Adipocyte (in vitro differentiated cells): ENCODE data around the gene KRTAP5-5.
A peak's percentile ranks its signal among the peaks of the same experiment; 100 is the strongest.
"Not testable (repeated sequence)": the region's sequence is repeated elsewhere in the genome, so short reads cannot be mapped to it uniquely, and the experiment has no call there.

Experiments
- DNase-seq: peaks from one replicate; pipeline ENCODE4 v3.0.0-alpha.2; 2015; ENCODE audit warnings: low read depth
- H3K27me3 ChIP-seq: replicated peaks from 2 replicates; pipeline ENCODE4 v1.7.0; 2013; ENCODE audit warnings: mild to moderate bottlenecking, low read length, moderate library complexity; ENCODE audit not compliant: control insufficient read depth, insufficient read depth
- H3K36me3 ChIP-seq: 2 replicates; pipeline ENCODE4 v1.7.0; 2013; ENCODE audit warnings: low read length, mild to moderate bottlenecking, moderate library complexity; ENCODE audit not compliant: control insufficient read depth, insufficient read depth, severe bottlenecking
- H3K4me1 ChIP-seq: 2 replicates; pipeline ENCODE4 v1.7.0; 2013; ENCODE audit warnings: mild to moderate bottlenecking, low read length, moderate library complexity; ENCODE audit not compliant: control insufficient read depth, insufficient read depth
- H3K4me3 ChIP-seq: 2 replicates; pipeline ENCODE4 v1.7.0; 2013; ENCODE audit warnings: mild to moderate bottlenecking, low read length, moderate library complexity
- H3K9ac ChIP-seq: 2 replicates; pipeline ENCODE4 v1.7.0; 2013; ENCODE audit warnings: mild to moderate bottlenecking, low read length, moderate library complexity
- H3K9me3 ChIP-seq: 2 replicates; pipeline ENCODE4 v1.7.0; 2013; ENCODE audit warnings: mild to moderate bottlenecking, low read length, moderate library complexity; ENCODE audit not compliant: control insufficient read depth

The KRTAP5-5 gene

GRCh38 chr11:1629326-1630185, at the start of gene KRTAP5-5:
Gene KRTAP5-5, plus strand, starts transcription at chr11:1629775. Its CDS starts 66 bp downstream, at chr11:1629841.
- Histone ChIP-seq H3K27me3 (peaks cover 65% of the 10 kb centered on the region), H3K9me3 (no peaks in the 10 kb centered on the region), H3K4me3 (no peak within 1 kb of the TSS), H3K9ac (no peak within 1 kb of the TSS), H3K36me3 (no peaks in the 10 kb centered on the region), H3K4me1 (no peaks in the 10 kb centered on the region)
- DNase-seq, result no peak

GRCh38 chr11:1581976-1582375, 47.6 kb upstream of the KRTAP5-5 start:
- Histone ChIP-seq H3K4me1 (no peaks in the 10 kb centered on the region), H3K36me3 (no peaks in the 10 kb centered on the region), H3K27me3 (peaks cover 34% of the 10 kb centered on the region), H3K9ac (no peak overlapping the region), H3K4me3 (no peak overlapping the region), H3K9me3 (peaks cover 13% of the 10 kb centered on the region)
- DNase-seq, result no peak

GRCh38 chr11:1582909-1583308, 46.7 kb upstream of the KRTAP5-5 start:
- not testable (repeated sequence) for H3K36me3 ChIP-seq, H3K4me3 ChIP-seq, DNase-seq, H3K9ac ChIP-seq, H3K4me1 ChIP-seq
- peaks cover 11% of the 10 kb centered on the region for H3K9me3 ChIP-seq
- peaks cover 33% of the 10 kb centered on the region for H3K27me3 ChIP-seq

GRCh38 chr11:1584661-1585370, 44.8 kb upstream of the KRTAP5-5 start, which contains the start of gene KRTAP5-1:
Gene KRTAP5-1, minus strand, starts transcription at chr11:1585283. Its CDS starts 34 bp downstream, at chr11:1585249.
- H3K4me1 ChIP-seq, H3K9ac ChIP-seq, H3K9me3 ChIP-seq, H3K36me3 ChIP-seq, H3K4me3 ChIP-seq, DNase-seq: not testable (repeated sequence)
- peaks cover 27% of the 10 kb centered on the region for H3K27me3 ChIP-seq

GRCh38 chr11:1586699-1587098, 42.9 kb upstream of the KRTAP5-5 start:
- Histone ChIP-seq H3K27me3 (peaks cover 30% of the 10 kb centered on the region), H3K9ac (no peak overlapping the region), H3K36me3 (no peaks in the 10 kb centered on the region), H3K4me1 (no peaks in the 10 kb centered on the region), H3K4me3 (no peak overlapping the region), H3K9me3 (no peaks in the 10 kb centered on the region)
- no peak for DNase-seq

- peak; percentile 15 for DNase-seq
- not testable (repeated sequence) for H3K9ac ChIP-seq, H3K4me1 ChIP-seq, H3K4me3 ChIP-seq, H3K9me3 ChIP-seq, H3K36me3 ChIP-seq
- H3K27me3 ChIP-seq, result peaks cover 37% of the 10 kb centered on the region
These were observed 40.2 kb upstream of the KRTAP5-5 start for GRCh38 chr11:1589191-1589963.

GRCh38 chr11:1589996-1590395, 39.6 kb upstream of the KRTAP5-5 start:
- Histone ChIP-seq H3K9me3 (no peaks in the 10 kb centered on the region), H3K4me1 (no peaks in the 10 kb centered on the region), H3K9ac (no peak overlapping the region), H3K36me3 (no peaks in the 10 kb centered on the region), H3K4me3 (no peak overlapping the region), H3K27me3 (peaks cover 43% of the 10 kb centered on the region)
- DNase-seq, result no peak

- Histone ChIP-seq H3K36me3 (no peaks in the 10 kb centered on the region), H3K9ac (no peak overlapping the region), H3K27me3 (peaks cover 58% of the 10 kb centered on the region), H3K9me3 (no peaks in the 10 kb centered on the region), H3K4me1 (no peaks in the 10 kb centered on the region), H3K4me3 (no peak overlapping the region)
- no peak for DNase-seq
These were observed 36.9 kb upstream of the KRTAP5-5 start for GRCh38 chr11:1592628-1593027.

GRCh38 chr11:1595994-1596575, 33.5 kb upstream of the KRTAP5-5 start:
- H3K36me3 ChIP-seq, H3K9me3 ChIP-seq, H3K4me1 ChIP-seq, H3K4me3 ChIP-seq, H3K9ac ChIP-seq: not testable (repeated sequence)
- peak; percentile 13 for DNase-seq
- H3K27me3 ChIP-seq, result peaks cover 63% of the 10 kb centered on the region

- not testable (repeated sequence) for H3K4me1 ChIP-seq, DNase-seq
- peaks cover 67% of the 10 kb centered on the region for H3K27me3 ChIP-seq
These were observed 32.9 kb upstream of the KRTAP5-5 start for GRCh38 chr11:1596576-1597121.

More at GRCh38 chr11:1596576-1597121, 32.9 kb upstream of the KRTAP5-5 start:
- not testable (repeated sequence) for H3K36me3 ChIP-seq, H3K4me3 ChIP-seq, H3K9me3 ChIP-seq, H3K9ac ChIP-seq
